HG03095 (cell line): ENCODE data around the gene PLEKHA6.

Experiments used
- ATAC-seq: cut with Tn5 transposase; IDR thresholded peaks from one replicate; pipeline ENCODE4 v1.9.1; 2021; ENCODE audit warnings: moderate library complexity; ENCODE audit not compliant: unreplicated experiment

The PLEKHA6 gene

DNA sequence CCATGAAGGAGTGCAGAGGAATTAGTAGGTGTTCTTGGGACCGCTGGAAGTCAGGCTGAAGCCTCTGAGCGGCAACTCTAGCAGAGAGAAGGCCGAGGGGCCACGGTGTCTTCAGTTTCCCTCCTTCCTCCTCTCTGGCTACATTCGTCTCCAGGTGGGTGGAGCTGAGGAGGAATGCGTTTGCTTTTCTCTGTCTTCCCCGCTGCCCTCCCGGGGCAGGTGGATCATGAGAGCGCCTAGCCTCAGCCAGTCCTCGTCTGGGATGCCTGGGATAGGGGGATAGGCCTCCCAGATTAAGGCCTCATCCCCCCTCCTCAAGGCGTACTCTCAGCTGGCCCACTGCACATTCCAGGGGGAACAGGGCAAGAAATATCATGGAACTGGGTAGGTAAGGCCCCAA lies 138.5 kb downstream of the PLEKHA6 start:
- ATAC-seq, result no peak

DNA sequence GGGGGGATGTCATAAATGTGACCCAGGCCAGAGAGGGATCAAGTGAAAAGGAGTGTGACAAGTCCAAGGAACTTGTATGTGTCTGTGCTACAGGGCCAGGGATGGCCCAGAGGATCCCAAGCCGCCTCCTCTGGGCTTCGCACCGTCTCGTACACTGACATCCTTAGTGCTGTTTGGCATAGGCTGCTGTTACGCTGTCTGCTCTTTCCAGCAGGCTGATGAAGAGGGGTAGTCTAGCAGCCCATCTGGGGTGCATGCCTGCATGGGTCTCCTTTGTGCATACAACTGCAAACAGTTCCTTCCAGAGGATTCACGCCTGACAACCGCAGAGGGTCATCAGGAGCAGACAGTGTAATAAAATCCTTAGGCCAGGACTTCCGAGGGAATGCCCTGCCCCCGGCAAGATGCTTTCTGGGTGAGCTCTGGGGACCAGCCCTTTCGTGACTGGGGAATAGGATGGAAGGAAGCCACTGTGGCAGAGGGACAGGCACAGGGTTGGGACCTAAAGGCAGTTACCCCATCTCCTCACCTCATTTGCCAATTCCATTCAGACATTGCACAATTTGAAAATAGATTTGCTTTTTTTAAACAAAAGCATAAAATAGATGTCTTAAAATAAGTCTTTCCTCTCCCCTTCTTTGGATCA lies 139.6 kb downstream of the PLEKHA6 start:
- ATAC-seq, result no peak

DNA sequence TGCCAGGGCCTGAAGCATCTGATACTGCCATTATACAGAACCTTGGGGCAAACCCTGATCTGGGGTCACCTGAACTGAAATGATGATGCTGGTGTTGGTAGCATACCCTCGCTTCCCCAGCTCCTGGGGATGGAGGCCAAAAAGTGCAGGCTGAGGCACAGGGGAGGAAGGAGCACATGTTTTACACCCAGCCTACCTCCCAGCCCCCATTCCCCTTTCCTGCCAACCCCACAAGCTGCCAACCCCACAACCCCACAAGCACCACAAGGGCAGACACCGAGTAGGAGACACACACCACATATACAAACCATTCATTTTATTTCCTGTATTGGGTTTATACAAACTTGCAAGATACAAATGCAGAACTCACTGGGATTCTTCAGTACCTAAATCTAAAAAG lies 141.2 kb downstream of the PLEKHA6 start:
- ATAC-seq, result no peak

DNA sequence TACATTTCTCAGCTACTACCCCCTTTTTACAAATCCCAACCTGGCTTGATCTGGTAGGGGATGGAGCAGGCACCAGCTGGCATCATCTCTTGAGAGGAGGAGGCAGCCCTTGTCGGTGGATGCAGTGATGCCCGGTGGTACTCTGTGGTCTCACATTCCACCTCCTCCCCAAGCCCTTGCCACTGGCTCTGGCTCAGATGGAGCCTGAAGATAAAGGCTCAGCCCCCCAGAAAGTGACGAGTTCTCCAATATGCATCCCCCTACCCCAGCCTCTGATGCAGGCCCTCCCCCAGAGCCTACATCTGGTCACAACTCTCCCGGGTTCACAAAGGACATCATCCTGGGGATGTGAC lies 142.1 kb downstream of the PLEKHA6 start:
- no peak for ATAC-seq

DNA sequence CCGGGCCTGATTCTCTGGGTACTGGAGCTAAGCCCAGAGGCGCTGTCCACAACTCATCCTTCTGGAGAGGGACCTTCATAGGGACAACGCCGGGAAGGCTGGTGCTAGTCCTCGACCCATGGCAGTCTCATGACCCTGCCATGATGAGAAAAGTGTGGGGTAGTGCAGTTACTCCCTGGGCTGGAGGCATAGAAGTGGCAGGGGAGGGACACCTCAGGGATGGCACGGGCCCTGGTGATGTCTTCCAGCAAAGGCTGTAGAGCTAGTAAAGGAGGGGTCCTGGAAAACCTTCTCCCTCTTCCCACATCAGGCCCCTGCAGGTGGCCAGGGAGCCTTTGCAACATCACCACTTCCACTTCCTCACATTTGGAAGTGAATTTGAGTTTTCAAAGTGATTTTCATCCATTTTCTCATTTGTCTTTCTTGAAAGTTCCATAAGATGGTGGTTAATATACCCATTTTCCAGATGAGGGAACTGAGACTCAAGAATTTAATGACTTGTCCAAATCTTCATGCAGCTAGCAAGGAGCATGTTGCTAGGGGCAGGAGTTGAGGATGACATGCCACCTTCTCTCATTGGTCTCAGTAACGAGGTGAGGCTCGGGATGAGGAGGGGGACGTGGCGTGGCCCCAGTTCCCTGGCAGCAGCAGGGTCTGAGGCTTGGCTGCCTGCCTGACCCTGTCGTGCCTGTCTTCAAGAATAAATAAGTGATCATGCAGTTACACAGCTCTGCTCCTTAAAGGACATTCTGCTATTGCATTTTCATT lies 142.7 kb downstream of the PLEKHA6 start:
- ATAC-seq, result no peak

DNA sequence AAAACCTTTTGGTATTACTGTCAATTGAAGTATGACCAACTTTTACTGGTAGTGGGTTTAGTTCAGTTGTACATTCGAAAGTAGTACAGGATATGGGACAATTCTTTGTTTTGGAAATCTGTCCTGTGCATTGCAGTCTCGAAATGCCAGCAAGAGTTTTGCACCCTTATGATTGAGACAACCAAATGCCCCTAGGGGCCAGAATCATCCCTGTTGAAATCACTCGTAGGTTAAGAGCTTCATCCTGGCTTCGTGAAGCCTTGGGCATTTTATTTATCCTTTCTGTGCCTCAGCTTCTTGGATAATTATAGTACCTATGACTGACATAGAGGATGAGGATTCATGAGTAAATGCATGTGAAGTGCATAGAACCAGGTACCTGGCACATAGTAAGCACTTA lies 143.5 kb downstream of the PLEKHA6 start:
- ATAC-seq, result no peak

DNA sequence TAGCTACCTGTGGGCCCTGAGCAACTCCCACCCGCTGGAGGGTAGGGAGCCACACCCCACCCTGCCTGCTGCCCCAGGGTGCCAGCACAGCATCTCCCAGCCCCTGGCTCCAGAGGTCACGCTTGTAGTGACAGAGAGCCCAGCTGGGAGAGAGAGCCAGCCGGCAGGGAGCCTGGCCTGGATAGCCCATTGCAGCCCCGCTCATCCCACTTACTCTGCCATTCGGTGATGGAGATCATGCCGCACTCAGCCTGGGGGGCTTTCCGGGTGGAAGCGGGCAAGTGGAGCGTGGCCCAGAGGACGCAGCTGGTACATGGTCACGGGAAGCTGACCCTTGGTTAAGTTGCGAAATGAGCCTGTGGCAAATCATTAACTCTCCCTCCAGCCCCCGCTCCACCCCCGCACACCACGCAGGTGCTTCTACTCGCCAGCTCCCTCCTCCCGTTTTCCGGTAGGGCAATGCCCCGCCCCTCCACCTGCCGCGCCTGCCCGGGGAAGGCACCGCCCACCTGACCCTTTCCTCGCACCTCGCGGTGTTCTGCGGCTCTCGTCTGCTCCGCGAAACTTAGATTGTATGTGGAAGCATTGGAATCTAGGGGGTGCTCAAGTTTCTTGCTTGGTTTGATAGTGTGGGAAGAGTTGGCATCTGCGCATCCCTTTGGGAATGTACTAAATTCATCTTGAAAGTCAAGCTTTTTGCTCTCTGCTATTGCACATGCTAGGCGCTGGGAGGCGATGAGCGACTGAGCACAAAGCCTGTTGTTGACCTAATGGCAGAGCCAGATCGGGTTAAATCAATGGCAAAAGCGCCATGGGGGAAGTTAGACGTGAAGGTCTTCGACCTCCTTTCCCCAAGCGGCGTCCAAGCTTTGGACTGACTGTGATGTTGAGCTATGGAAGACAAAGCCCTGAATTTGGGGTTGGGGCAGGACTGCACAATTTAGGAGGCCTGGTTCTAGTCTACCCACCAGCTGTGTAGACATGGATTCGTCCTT lies 145.8 kb downstream of the PLEKHA6 start, which contains the start of gene GOLT1A:
GOLT1A (minus strand) TSS at position 321 of the 995 bp plus-strand sequence; CDS start at position 239, 82 bp downstream.
- ATAC-seq, result peak; percentile 67

DNA sequence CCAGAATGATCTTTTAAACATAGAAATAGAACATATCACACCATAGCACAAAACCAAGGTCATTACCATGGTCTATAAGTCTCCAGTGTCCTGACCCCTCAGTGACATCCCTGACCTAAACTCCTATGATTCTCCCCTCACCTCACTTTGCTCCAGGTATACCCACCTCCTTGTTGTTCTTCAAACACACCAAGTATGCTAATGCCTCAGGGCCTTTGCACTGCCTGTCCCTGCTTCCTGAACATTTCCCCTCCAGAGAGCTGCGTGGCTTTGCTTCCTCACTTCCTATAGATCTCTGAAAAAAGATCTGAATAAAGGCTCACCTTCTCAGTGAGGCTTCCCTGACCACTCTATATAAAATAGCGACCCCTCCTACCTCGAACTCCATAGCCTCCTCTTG lies 147.0 kb downstream of the PLEKHA6 start:
- ATAC-seq, result no peak

DNA sequence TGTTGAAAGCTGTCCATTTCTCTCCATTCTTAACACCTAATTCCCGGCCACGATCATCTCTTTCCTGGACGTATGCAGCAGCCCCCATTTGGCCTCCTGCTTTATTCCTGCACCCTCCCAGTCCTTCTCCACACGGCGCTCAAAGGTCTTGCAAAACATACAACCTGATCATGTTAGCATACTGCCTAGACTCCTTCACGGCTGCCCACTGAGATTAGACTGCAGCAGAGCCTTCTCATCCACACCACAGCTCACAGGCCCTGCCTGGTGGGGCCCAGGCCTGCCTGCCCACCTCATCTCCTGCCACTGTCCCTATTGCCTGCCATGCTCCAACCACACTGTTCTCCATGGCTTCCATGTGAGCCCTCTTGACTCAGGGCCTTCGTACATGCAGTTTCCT lies 148.7 kb downstream of the PLEKHA6 start:
- no peak for ATAC-seq

DNA sequence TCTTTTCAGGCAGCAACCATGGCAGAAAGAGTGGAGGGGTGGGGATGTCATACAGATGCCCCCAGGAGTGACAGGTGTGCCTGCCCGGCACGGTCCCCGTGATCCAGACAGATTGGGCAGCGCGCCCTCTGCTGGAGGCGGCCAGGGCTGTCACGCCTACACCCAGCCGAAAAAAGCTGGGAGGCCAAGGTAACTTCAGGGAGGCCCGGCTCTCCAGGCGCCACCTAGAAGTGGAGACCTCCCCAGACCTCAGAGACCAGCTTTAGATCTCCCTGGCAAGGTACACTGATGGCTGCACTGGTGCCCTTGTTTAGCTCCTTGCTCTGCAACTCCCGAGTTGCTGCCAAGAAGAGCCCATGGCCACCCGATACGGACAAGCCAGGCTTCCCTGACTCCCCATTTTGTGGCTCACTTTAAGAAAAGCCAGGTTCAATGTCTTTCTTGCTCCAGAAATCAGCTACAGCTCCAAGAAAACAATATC lies 152.6 kb downstream of the PLEKHA6 start:
- peak; percentile 77 for ATAC-seq

DNA sequence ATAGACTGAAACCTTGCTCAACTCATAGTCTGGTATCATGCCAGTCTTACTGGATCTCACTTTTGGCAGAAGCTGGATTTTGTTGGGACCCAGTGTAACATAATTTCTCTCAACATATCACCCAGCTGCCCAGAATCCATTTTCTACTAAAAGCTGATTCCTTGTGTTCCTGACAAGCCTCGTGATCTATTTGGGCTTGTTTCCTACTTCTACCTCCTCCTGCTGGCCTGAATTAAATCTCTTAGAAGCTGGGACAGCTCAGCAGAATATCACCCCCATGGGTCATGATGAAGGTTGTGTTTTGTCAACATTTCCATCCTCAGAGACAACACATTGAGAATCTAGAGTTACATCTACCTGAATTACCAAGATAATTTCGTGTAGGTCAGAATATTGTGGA lies 153.6 kb downstream of the PLEKHA6 start:
- no peak for ATAC-seq

DNA sequence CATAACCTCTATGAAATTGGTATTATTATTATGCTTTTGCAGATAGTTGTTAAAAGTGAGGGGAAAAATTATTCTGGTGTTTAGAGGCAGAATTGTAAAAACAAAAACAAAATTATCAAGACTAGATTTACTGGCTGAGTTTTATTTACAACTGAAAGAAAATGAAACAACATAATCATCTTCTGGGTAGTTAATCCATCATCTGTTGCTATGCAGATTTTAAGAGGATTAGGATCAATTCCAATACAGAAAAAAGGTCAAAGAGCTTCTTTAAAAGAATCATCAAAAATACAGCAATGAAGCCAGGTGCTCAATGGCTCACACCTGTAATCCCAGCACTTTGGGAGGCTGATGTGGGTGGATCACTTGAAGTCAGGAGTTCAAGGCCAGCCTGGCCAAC lies 154.2 kb downstream of the PLEKHA6 start:
- ATAC-seq, result no peak

DNA sequence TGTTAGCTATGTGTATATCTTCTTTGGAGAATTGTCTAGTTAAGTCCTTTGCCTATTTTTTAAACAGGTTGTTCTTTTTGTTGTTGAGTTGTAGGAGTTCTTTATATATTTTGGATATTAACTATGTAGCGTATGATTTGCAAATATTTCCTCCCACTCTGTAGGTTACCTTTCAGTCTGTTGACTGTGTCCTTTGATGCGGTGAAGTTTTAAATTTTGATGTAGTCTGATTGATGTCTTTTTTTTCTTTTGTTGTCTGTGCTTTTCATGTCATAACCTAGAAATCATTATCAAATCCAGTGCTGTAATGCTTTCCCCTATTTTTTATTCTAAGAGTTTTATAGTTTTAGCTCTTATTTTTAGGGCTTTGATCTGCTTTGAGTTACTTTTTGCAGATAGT lies 154.8 kb downstream of the PLEKHA6 start:
- no peak for ATAC-seq

DNA sequence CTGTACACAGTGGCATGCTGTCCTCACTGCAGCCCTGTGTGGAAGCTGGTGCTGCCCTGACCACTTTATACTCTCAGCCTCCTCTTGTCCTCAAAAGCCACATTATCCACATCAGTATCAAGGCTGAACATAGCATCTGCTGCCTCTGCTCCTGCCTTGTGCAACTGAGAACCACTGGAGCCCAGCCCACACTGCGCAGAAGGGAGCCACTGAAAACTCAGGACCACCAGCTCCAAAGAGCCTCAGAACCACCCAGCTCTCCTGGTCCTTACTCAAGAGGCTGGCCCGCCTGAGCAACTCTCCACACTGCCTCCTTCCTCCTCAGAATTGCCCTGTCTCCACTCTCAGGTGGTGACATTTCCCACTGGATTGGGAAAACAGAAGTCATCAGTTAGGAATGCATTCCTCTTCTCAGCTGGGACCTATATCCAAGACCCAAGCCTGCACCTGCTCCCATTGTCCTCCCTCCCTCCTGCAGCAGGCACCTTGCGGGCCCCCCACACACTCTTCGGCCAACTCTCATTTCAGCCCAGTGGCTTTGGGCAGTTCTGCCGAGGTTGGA lies 156.4 kb downstream of the PLEKHA6 start:
- ATAC-seq, result no peak

DNA sequence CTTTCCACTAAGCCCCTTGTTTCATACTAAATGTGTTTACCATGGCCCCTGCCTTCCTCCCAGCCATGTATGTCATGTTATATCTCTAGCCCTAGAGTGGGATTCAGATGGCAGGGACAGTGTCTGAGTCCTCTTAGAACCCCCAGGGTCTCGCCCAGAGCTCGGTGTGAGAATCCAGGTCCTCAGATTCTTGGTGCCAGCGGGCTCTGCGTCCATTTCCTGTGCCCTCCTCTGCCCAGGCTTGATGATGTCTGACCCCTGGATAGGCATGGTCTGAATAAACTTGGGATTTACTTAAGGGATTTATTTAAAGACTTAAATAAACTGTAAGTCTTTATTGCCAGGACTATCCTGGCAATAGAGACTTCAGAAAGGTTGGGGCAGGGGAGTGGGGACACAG lies 157.2 kb downstream of the PLEKHA6 start:
- ATAC-seq, result no peak

DNA sequence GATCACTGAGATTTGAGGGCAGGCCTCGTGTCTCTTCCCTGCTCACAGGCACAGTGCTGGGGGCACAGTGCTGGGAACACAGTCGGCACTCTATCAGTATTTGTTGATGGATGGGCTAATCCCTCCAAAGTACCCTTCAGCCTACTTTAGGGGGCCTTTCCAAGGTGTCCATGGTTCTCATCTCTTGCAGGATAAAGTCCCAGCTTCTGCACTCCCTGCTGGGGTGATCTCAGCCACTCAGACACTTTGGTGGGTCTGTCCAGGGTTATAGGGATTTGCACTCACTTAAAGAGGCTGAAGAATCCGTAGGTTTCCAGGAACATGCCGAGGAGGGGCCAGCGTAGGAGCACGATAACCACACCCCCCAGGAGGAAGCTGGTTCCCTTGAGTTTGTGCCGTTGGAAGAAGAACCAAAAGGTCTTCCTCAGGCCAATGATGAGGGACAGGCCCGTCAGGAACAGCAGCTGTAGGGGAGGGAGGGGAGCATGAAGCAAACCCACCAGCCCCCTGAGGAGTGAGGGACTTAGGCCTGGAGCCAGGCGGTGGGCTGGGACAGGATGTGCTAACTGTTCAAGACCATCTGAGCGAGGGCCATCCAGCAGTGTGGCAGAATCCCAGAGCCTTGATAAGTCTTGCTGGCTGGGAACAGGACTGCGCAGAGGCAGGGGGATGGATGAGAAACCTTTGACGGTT lies 158.2 kb downstream of the PLEKHA6 start:
- no peak for ATAC-seq

DNA sequence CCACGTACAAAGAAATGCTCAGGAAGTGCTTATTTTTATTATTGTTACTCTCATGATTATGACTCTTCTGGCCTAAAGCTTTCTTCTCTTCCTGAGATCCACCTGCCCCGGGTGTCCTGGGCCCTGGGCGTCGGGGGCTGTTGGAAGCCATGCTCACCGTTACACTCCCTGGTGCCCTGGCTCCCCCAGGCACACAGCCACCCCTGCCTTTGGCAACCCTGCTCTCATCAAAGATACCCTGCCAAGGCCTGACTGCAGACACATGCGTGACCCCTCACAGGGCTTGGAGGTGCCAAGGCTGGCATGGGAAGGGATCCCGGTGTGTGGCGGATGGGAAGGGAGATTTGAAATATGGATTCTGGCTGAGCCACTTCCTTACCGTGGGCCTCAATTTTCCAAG lies 160.2 kb downstream of the PLEKHA6 start:
- ATAC-seq, result no peak

DNA sequence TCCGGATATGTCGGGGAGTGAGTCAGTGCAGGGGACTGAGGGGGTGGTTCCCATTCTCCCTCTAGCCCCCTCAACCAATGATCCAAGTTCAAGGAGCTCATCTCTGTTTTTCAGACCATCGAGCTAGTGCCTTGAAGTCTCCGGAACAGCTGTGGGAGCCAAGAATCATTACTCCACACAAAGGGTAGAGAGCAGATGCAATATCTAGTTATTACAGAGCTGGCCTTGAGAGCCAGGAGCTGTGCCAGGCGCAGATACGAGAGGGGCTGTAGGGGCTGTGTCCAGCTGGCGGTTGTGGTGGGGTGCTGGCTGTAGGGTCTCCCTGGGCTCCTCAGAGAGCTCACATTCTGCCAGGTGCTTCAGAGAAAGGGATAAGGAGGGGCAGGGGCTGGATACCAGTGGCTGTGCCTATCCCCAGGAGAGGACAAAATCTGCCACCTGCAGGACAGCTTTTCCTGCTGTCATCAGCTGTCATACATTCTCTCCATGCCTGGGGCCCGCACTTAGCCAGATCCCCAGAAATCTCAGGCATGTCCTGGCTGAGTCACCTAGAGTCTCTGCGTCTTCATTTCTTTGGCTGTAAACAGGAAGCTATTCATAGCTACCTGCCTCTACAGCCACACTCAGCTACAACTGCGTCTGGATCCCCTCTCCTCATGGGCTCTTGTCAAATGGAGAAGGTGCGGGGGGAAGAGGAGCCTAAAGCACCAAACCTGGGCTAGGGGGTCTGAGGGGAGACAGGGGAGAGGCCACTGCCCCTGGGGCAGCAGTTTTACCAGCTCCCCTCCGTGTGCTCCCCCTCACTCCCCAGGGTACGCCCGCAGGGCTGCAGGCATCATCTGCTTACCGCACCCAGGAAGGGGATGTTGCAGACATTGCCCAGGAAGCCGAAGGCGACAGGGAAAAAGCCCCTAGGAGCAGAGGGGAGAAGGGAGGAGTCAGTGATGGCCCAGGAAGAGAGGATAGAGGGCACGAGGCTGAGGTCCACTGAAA lies 161.1 kb downstream of the PLEKHA6 start:
- no peak for ATAC-seq

DNA sequence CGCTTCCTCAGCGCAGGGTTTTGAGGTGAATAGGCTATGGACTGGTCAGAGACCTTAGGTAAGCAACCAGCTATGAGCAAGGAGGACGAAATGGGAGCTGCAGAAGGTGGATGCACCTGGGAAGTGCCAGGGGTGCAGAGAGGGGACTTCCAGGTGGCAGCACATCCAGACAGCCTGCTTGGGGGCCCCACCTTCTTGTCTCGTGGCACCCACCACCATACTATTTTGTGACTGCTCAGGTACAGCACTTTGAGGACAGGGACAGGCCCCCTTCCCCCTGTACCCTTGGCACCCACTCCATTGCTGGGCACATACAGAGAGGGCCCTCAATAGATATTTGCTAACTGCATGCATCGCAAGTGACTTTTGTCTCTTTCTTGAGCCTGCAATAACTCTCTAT lies 162.7 kb downstream of the PLEKHA6 start:
- ATAC-seq, result no peak
